Activated T-cell treated with anti-CD3 and anti-CD28 coated beads, Interleukin-2, amount 50 U/mL, for 4 hours (primary cell): ENCODE data around the gene KTI12. TPM values are rescaled to one million over a fixed set of nuclear protein-coding genes. Genes with fewer than 3 reads are reported as not detected.
"Not testable (repeated sequence)": the region's sequence is repeated elsewhere in the genome, so short reads cannot be mapped to it uniquely, and the experiment has no call there.

Experiments
- ATAC-seq, 2 donors: fragments of 200-7000 bp; cut with Tn5 transposase; one replicate each; pipeline ENCODE4 v1.10.0; 2021
- DNase-seq: peaks from one replicate; pipeline ENCODE4 v3.0.0-alpha.2; 2020
- H3K27me3 Mint-ChIP-seq: one replicate; pipeline ENCODE4 v1.8.0; 2021; ENCODE audit warnings: low read depth, mixed read lengths
- H3K36me3 Mint-ChIP-seq: one replicate; pipeline ENCODE4 v1.8.0; 2022; ENCODE audit warnings: mixed read lengths; ENCODE audit not compliant: insufficient read depth
- H3K4me1 Mint-ChIP-seq: one replicate; pipeline ENCODE4 v1.8.0; 2021; ENCODE audit warnings: low read depth, mixed read lengths
- H3K4me3 Mint-ChIP-seq: one replicate; pipeline ENCODE4 v1.8.0; 2021; ENCODE audit warnings: mild to moderate bottlenecking, moderate library complexity, mixed read lengths
- H3K9me3 Mint-ChIP-seq: one replicate; pipeline ENCODE4 v1.8.0; 2021; ENCODE audit warnings: mixed read lengths
- total RNA-seq, 3 donors: library from RNA; stranded (reverse); gene quantifications; one replicate each; pipeline ENCODE4 v1.2.1, GENCODE V29; 2021

The KTI12 gene
- total RNA-seq, 3 donors from 2014 or later = 26.4 to 27.1 (median 27.1) TPM

- Mint-ChIP-seq H3K36me3 (peaks cover 23% of the 10 kb centered on the region), H3K4me3 (peak within 1 kb of the TSS; percentile 97), H3K27me3 (no peaks in the 10 kb centered on the region), H3K9me3 (no peaks in the 10 kb centered on the region), H3K4me1 (peaks cover 51% of the 10 kb centered on the region)
- ATAC-seq (peak; percentile 29 to 38), DNase-seq (peak; percentile 50)
Measured at GRCh38 chr1:52055066-52055865, 21.7 kb upstream of the KTI12 start, which contains the start of gene TXNDC12. Gene TXNDC12, minus strand, starts transcription at chr1:52055191. Its CDS starts 95 bp downstream, at chr1:52055096.

DNA sequence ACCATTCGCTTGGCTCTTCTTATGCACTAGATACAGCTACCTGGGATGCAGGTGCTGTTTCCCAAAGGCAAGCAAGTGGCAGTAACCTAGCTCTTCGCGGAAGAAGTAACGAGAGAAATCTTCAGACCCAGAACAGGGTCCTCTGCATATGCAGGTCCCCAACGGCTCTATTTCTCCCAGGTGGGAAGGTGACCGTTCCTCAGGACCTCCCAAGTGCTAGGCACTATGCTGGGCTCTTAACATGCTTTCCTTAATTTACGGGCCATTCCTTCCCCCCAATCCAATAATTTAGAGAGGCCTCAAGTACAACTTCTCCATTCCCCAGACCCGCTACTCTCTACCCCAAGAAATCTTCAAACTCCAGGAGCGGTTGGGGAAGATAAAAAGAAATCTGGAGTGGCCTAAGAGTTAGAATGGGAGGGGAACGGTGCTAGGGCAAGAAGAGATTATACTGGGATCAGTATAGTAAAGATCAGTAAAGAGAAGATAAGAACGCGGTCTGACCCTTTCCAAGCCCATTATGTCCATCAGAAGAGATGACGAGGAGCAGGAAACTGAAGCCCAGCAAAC is 21.0 kb upstream of the KTI12 start:
- peaks cover 47% of the 10 kb centered on the region for H3K4me1 Mint-ChIP-seq
- H3K4me3 Mint-ChIP-seq = peak overlapping the region; percentile 97
- H3K9me3 Mint-ChIP-seq = no peaks in the 10 kb centered on the region
- H3K27me3 Mint-ChIP-seq = no peaks in the 10 kb centered on the region
- H3K36me3 Mint-ChIP-seq = peaks cover 23% of the 10 kb centered on the region
- DNase-seq = no peak
- no peak for ATAC-seq

DNA sequence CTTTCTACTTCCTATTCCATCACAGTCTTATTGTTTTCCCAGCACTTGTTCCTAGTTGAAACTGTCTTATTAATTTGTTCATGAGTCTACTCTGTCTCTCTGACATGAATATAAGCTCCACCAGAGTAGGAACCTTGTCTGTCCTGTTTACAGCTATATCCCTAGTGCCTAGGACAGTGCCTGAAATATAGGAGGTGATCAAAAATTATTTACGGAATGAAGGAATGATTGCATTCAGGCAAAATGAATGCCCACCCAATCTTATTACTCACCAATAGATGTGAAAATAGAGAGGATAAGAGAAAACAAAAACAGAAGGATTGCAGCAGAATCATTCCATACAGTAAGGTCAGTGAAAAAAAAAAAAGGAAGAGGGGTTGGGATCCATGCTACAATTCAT is 20.3 kb upstream of the KTI12 start:
- no peaks in the 10 kb centered on the region for H3K9me3 Mint-ChIP-seq
- peak overlapping the region; percentile 97 for H3K4me3 Mint-ChIP-seq
- no peak for DNase-seq
- H3K27me3 Mint-ChIP-seq = no peaks in the 10 kb centered on the region
- H3K4me1 Mint-ChIP-seq = peaks cover 42% of the 10 kb centered on the region
- no peak for ATAC-seq
- H3K36me3 Mint-ChIP-seq = peaks cover 19% of the 10 kb centered on the region

- Mint-ChIP-seq H3K36me3 (peaks cover 27% of the 10 kb centered on the region), H3K4me1 (peaks cover 25% of the 10 kb centered on the region)
- not testable (repeated sequence) for ATAC-seq, H3K4me3 Mint-ChIP-seq, H3K27me3 Mint-ChIP-seq, H3K9me3 Mint-ChIP-seq, DNase-seq
Measured at GRCh38 chr1:52049337-52049736, 15.7 kb upstream of the KTI12 start.

DNA sequence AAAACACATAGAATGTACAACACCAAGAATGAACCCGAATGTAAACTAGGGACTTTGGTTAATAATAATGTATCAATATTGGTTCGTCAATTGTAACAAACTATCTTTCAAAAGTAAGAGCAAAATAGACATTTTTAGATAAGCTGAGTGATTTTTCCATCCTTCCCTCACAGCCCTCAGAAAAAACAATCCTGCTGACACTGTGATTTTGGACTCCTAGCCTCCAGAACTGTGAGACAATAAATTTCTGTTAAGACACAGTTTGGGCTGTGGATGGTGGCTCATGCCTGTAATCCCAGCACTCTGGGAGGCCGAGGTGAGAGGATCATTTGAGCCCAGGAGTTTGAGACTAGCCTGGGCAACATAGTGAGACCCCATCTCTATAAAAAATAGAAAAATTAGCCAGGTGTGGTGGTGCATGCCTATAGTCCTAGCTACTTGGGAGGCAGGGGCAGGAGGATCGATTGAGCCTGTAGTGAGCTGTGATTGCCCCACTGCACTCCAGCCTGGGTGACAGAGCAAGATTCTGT is 12.1 kb upstream of the KTI12 start:
- not testable (repeated sequence) for DNase-seq, ATAC-seq, H3K4me3 Mint-ChIP-seq, H3K27me3 Mint-ChIP-seq, H3K9me3 Mint-ChIP-seq, H3K4me1 Mint-ChIP-seq
- H3K36me3 Mint-ChIP-seq = peaks cover 25% of the 10 kb centered on the region

- Mint-ChIP-seq H3K36me3 (peaks cover 25% of the 10 kb centered on the region), H3K4me1 (peaks cover 9% of the 10 kb centered on the region)
- no peak for ATAC-seq
Measured at GRCh38 chr1:52045236-52045635, 11.6 kb upstream of the KTI12 start.

GRCh38 chr1:52041551-52042185 is 8.1 kb upstream of the KTI12 start:
- H3K4me1 Mint-ChIP-seq = peaks cover 9% of the 10 kb centered on the region
- H3K9me3 Mint-ChIP-seq = no peaks in the 10 kb centered on the region
- H3K27me3 Mint-ChIP-seq = no peaks in the 10 kb centered on the region
- ATAC-seq = no peak
- H3K4me3 Mint-ChIP-seq = no peak overlapping the region
- no peak for DNase-seq
- H3K36me3 Mint-ChIP-seq = peaks cover 17% of the 10 kb centered on the region

More at GRCh38 chr1:52045236-52045635, 11.6 kb upstream of the KTI12 start:
- no peak for DNase-seq
- H3K4me3 Mint-ChIP-seq = no peak overlapping the region
- H3K9me3 Mint-ChIP-seq = no peaks in the 10 kb centered on the region
- H3K27me3 Mint-ChIP-seq = no peaks in the 10 kb centered on the region

DNA sequence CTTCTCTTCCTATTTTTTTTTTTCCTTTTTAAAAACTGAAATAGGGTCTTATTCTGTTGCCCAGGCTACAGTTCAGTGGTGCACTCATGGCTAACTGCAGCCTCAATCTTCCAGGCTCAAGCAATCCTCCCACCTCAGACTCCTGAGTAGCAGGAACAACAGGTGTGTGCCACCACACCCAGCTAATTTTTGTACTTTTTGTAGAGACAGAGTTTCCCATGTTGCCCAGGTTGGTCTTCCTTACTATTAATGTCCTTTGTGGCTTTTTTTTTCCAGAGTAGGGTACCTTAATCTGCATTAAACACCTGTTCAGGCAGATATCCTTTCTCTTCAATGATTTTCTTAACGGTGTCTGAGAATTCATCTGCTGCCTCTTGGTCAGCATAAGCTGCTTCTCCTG is 4.3 kb upstream of the KTI12 start:
- peaks cover 7% of the 10 kb centered on the region for H3K4me1 Mint-ChIP-seq
- no peak for ATAC-seq
- DNase-seq = no peak
- H3K27me3 Mint-ChIP-seq = no peaks in the 10 kb centered on the region
- H3K9me3 Mint-ChIP-seq = no peaks in the 10 kb centered on the region
- peaks cover 12% of the 10 kb centered on the region for H3K36me3 Mint-ChIP-seq
- H3K4me3 Mint-ChIP-seq = no peak overlapping the region

DNA sequence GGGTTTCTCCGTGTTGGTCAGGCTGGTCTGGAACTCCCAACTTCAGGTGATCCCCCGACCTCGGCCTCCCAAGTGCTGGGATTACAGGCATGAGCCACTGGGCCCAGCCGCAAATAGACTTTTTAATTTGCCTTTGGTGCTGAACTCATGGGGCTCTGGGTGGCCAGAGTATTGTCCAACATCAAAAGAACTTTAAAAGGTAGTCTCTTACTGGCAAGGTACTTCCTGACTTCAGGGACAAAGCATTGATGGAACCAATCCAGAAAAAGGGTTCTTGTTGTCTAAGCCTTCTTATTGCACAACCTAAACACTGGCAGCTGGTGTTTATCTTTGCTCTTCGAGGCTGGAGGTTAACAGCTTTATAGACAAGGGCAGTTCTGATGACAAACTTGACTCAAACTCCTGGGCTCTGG is 3.8 kb upstream of the KTI12 start:
- DNase-seq (no peak), ATAC-seq (no peak)
- peaks cover 13% of the 10 kb centered on the region for H3K36me3 Mint-ChIP-seq
- H3K4me1 Mint-ChIP-seq = peaks cover 7% of the 10 kb centered on the region
- H3K9me3 Mint-ChIP-seq = no peaks in the 10 kb centered on the region
- no peak overlapping the region for H3K4me3 Mint-ChIP-seq
- H3K27me3 Mint-ChIP-seq = no peaks in the 10 kb centered on the region

DNA sequence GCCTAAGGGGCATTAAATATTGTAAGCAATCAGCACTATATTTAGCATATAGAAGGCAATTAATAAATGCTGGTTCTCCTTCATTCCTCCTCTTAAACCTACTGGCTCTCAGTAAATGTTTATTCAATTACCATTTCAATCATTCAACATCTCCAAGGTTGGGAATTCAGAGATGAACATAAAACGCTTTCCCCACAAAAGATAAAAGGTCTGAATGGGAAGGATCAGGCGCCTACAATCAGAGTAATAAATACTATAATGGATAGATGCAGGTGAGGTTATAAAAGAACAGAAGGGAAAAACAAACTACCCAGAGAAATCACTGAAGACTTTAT is 407 bp upstream of the KTI12 start:
- Mint-ChIP-seq H3K4me3 (peak overlapping the region; percentile 94), H3K9me3 (no peaks in the 10 kb centered on the region), H3K36me3 (peaks cover 13% of the 10 kb centered on the region), H3K27me3 (no peaks in the 10 kb centered on the region), H3K4me1 (peaks cover 30% of the 10 kb centered on the region)
- DNase-seq (no peak), ATAC-seq (no peak)

DNA sequence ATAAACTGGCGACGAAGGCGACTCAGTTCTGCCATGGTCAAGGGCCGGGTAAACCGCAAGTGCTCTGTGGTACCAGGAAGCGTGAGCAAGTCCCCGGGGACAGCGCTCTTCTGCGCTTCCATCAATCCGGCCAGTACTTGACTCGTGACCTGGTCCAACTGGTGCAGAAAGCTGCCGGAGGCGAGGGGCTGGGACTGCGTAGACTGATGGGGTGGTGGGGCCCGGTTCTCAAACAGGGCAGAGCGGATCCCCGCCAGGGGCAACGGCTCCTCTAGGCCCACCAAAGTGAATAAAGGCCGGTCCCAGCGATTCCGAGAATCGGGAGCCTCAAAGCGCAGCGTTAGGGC is 852 bp downstream of the KTI12 start:
- Mint-ChIP-seq H3K4me1 (peaks cover 30% of the 10 kb centered on the region), H3K36me3 (peaks cover 18% of the 10 kb centered on the region), H3K9me3 (no peaks in the 10 kb centered on the region), H3K4me3 (peak overlapping the region; percentile 94), H3K27me3 (no peaks in the 10 kb centered on the region)
- ATAC-seq (peak; percentile 14 to 15), DNase-seq (no peak)

GRCh38 chr1:52032124-52032784 is 1.4 kb downstream of the KTI12 start:
- peak overlapping the region; percentile 94 for H3K4me3 Mint-ChIP-seq
- no peaks in the 10 kb centered on the region for H3K27me3 Mint-ChIP-seq
- DNase-seq (no peak), ATAC-seq (no peak)
- H3K9me3 Mint-ChIP-seq = no peaks in the 10 kb centered on the region
- peaks cover 20% of the 10 kb centered on the region for H3K36me3 Mint-ChIP-seq
- peaks cover 30% of the 10 kb centered on the region for H3K4me1 Mint-ChIP-seq

- peaks cover 30% of the 10 kb centered on the region for H3K36me3 Mint-ChIP-seq
- H3K4me1 Mint-ChIP-seq = peaks cover 25% of the 10 kb centered on the region
- H3K27me3 Mint-ChIP-seq, H3K9me3 Mint-ChIP-seq, H3K4me3 Mint-ChIP-seq, DNase-seq, ATAC-seq: not testable (repeated sequence)
Measured at GRCh38 chr1:52028839-52029238, 4.8 kb downstream of the KTI12 start.

DNA sequence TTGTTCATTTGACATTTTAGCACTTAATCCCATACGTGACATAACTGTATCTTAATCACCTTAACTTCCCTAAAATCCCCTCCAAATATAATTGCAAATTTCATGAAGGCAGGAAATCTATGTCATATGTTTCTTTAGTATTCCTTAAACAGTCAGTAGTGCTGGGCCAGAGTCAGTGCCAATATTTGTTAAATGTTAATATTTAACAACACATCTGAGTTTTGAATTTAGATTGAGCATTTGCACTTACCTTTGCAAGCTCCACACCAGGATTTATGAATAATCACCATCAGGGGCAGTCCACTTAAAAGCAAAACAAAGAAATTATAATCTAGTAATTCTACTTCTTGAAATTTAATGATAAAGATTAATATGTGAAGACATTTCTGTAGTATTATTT is 5.3 kb downstream of the KTI12 start:
- H3K9me3 Mint-ChIP-seq = no peaks in the 10 kb centered on the region
- peaks cover 23% of the 10 kb centered on the region for H3K4me1 Mint-ChIP-seq
- peaks cover 33% of the 10 kb centered on the region for H3K36me3 Mint-ChIP-seq
- H3K4me3 Mint-ChIP-seq = no peak overlapping the region
- no peaks in the 10 kb centered on the region for H3K27me3 Mint-ChIP-seq
- ATAC-seq = no peak
- DNase-seq = no peak
